Astrocyte of the cerebellum (primary cell): ENCODE measurements around the gene AGBL4.
A peak's percentile ranks its signal among the peaks of the same experiment; 100 is the strongest.

Experiments
- DNase-seq: peaks from one replicate; pipeline ENCODE4 v3.0.0-alpha.2; 2011; ENCODE audit warnings: low read depth
- H3K4me3 ChIP-seq: 2 replicates; pipeline ENCODE4 v1.5.1; 2011; ENCODE audit warnings: mild to moderate bottlenecking, low read depth, low read length, moderate library complexity
- in situ Hi-C: cut with HindIII; loops from 2 replicates; pipeline ENCODE4 v1.10.0; 2017; ENCODE audit warnings: low sequenced_read_pairs
- TF ChIP-seq, protein P1 (sequence below): IDR thresholded peaks from 2 replicates; pipeline ENCODE4 v1.5.1; 2012; ENCODE audit warnings: low read length, low read depth, moderate library complexity, mild to moderate bottlenecking; ENCODE audit errors: missing control alignments

Gene AGBL4

DNA sequence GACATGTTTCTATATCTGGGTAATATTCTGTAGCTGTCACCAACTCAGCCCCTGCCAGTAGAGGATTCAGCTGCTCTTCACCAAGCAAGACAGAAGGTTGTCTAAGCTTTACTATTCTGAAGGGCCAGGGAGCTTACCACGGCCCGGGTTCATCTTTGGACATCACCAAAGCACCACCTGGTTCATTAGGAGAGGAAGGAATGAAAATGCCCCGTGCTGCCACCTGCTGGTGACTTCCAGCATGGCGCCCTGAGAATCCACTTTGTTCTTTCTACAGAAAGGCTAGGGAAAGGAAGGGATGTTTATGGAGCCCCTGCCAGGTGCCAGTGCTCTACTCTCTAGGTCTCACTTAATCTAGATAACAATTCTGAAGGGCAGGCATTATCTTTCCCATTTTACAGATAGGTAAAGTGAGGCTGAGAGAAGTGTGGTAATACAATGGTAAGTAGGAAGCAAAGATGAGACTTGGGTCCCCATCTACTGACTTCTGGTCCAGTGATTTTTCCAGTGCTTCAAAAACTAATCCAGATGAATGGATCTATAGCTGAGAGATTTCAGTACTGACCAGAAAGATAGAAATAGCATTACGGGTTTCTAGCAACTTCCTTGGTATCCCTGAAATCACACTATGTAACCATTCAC is 1326.6 kb downstream of the AGBL4 start:
- TF ChIP-seq, protein P1, sequence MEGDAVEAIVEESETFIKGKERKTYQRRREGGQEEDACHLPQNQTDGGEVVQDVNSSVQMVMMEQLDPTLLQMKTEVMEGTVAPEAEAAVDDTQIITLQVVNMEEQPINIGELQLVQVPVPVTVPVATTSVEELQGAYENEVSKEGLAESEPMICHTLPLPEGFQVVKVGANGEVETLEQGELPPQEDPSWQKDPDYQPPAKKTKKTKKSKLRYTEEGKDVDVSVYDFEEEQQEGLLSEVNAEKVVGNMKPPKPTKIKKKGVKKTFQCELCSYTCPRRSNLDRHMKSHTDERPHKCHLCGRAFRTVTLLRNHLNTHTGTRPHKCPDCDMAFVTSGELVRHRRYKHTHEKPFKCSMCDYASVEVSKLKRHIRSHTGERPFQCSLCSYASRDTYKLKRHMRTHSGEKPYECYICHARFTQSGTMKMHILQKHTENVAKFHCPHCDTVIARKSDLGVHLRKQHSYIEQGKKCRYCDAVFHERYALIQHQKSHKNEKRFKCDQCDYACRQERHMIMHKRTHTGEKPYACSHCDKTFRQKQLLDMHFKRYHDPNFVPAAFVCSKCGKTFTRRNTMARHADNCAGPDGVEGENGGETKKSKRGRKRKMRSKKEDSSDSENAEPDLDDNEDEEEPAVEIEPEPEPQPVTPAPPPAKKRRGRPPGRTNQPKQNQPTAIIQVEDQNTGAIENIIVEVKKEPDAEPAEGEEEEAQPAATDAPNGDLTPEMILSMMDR = peak; percentile 96
- no peak for DNase-seq
- in situ Hi-C loops = loop anchor here (5.0 kb wide), 1 partner anchor 95 kb away; no protein-coding TSS in a partner anchor
- no peak overlapping the region for H3K4me3 ChIP-seq

- TF ChIP-seq, protein P1 = no peak
- H3K4me3 ChIP-seq = no peak overlapping the region
- DNase-seq = no peak
- in situ Hi-C loops = loop anchor here (5.0 kb wide), 1 partner anchor 97 kb away; no protein-coding TSS in a partner anchor
Measured at GRCh38 chr1:48695161-48695560, 1328.6 kb downstream of the AGBL4 start.

DNA sequence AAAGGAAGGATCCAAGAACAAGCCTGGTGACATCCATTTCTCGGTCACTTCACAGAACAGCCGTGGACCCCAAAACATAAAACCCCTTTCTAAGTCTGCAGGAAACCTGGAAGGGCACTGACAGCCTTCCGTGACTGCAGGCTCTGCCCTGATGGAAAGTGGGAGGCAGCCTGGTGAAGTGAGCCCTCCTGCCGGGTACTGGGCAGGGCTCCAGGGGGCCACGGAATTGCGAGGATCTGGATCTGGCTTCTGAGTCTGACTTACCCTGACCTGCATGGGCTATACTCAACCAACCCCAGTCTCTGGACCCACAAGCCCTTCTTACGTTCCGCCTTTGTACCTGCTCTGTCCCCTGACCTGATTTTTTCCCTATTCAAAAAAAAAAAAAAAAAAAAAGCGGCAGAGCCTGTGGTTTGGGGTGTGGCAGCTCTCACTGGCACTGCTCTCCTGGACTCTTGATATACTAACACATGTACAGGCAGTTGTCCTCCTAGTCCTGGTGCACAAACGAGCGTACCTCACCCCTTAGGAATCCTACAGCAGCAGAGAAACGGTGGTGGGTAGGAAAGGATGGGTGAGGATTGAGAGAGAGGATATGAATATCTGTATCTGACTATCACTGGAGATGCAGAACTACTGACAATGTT is 1330.0 kb downstream of the AGBL4 start:
- no peak for DNase-seq
- H3K4me3 ChIP-seq = no peak overlapping the region
- TF ChIP-seq, protein P1 = no peak
- in situ Hi-C loops = no loop called here

- DNase-seq = no peak
- TF ChIP-seq, protein P1 = no peak
- no peak overlapping the region for H3K4me3 ChIP-seq
- in situ Hi-C loops = no loop called here
Measured at GRCh38 chr1:48693180-48693579, 1330.6 kb downstream of the AGBL4 start.

DNA sequence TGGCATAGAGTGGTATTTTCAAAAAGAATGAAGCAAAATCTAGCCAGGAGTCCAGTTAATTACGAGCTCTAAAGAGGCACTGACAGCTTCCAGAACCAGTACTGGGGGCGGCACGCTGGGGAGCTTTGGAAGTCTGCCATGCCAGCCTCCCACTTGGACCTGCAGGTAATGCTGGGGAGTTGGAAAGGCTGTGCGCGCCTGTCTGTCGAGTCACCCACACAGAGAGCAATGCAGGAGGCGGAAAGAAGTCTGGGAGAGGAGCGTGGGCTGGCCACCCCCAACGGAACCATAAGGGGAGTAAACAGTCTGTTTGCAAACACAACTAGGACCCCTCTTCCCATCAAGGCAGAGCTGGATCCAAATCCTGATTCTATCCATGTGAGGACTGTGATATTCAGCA is 1331.5 kb downstream of the AGBL4 start:
- no peak for DNase-seq
- no peak overlapping the region for H3K4me3 ChIP-seq
- TF ChIP-seq, protein P1 = no peak
- in situ Hi-C loops = no loop called here

DNA sequence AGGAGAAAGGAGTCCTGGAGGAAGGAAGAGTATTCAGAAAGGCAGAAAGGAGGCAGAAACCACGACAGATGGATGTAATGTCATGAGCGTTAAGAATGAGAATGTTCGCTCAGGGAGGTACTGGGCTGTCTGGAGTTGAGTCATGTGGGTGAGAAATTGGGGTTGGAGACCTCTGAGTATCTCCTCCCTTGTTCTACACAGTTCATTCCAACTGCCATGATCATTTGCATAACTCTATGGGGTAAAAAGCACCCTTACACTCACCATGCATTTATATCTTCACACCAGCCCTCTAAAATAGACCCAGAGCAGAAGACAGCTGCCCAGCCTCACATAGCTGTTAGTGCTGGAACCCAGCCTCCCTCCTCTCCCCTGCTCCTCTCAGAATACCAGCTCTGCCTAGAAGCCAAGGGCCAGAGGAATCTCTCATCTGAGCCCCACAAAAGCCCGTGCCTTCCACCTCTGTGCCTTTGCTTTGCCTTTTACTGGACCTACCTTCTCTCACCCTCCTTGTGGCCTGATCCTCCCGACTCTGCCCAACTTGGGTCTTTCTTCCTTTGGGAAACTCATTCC is 1332.2 kb downstream of the AGBL4 start:
- in situ Hi-C loops = no loop called here
- H3K4me3 ChIP-seq = no peak overlapping the region
- TF ChIP-seq, protein P1 = no peak
- no peak for DNase-seq
